Endodermal cell (in vitro differentiated cells): ENCODE measurements around the gene VDR. TPM values are rescaled to one million over a fixed set of nuclear protein-coding genes. Genes with fewer than 3 reads are reported as not detected.

Source experiments
- DNase-seq: peaks from one replicate; pipeline ENCODE4 v3.0.0-alpha.2; 2017
- H3K27ac ChIP-seq: 2 replicates; pipeline ENCODE4 v1.5.1; 2013; ENCODE audit warnings: mild to moderate bottlenecking, low read depth, low read length, moderate library complexity
- H3K27me3 ChIP-seq: 2 replicates; pipeline ENCODE4 v1.6.1; 2013; ENCODE audit warnings: mild to moderate bottlenecking, low read length, moderate library complexity; ENCODE audit not compliant: insufficient read depth, control insufficient read depth, poor library complexity, severe bottlenecking
- H3K36me3 ChIP-seq: 2 replicates; pipeline ENCODE4 v1.7.0; 2013; ENCODE audit warnings: mild to moderate bottlenecking, low read length, moderate library complexity; ENCODE audit not compliant: control insufficient read depth, insufficient read depth
- H3K4me1 ChIP-seq: one replicate; pipeline ENCODE4 v1.7.0; 2013; ENCODE audit warnings: low read length; ENCODE audit not compliant: control insufficient read depth, insufficient read depth
- H3K4me3 ChIP-seq: 2 replicates; pipeline ENCODE4 v1.5.1; 2013; ENCODE audit warnings: mild to moderate bottlenecking, low read length, moderate library complexity
- H3K9ac ChIP-seq: 2 replicates; pipeline ENCODE4 v1.6.1; 2013; ENCODE audit warnings: mild to moderate bottlenecking, low read length, moderate library complexity; ENCODE audit not compliant: poor library complexity, severe bottlenecking; ENCODE audit errors: extremely low read depth
- H3K9me3 ChIP-seq: 2 replicates; pipeline ENCODE4 v1.6.1; 2013; ENCODE audit warnings: mild to moderate bottlenecking, low read length, moderate library complexity; ENCODE audit not compliant: control insufficient read depth
- H3K27ac Mint-ChIP-seq: 2 replicates; pipeline ENCODE4 v1.8.0; 2020; ENCODE audit warnings: mixed read lengths
- H3K27me3 Mint-ChIP-seq: 2 replicates; pipeline ENCODE4 v1.8.0; 2021; ENCODE audit warnings: mild to moderate bottlenecking, mixed read lengths; ENCODE audit not compliant: insufficient read depth
- H3K36me3 Mint-ChIP-seq: 2 replicates; pipeline ENCODE4 v1.8.0; 2020; ENCODE audit warnings: low read depth, mixed read lengths
- H3K4me1 Mint-ChIP-seq: 2 replicates; pipeline ENCODE4 v1.8.0; 2020; ENCODE audit warnings: mixed read lengths
- H3K4me3 Mint-ChIP-seq: 2 replicates; pipeline ENCODE4 v1.8.0; 2020; ENCODE audit warnings: mild to moderate bottlenecking, moderate library complexity, mixed read lengths
- H3K9me3 Mint-ChIP-seq: 2 replicates; pipeline ENCODE4 v1.8.0; 2020; ENCODE audit warnings: mild to moderate bottlenecking, mixed read lengths
- whole genome bisulfite sequencing, 2 experiments: methylation state at CpG; one replicate each; pipeline versions ENCODE4 v1.1.5 to v1.1.7; 2013; ENCODE audit warnings: missing lambda C conversion rate in 2 of 2, mixed read lengths in 1 of 2; ENCODE audit not compliant: insufficient coverage in 1 of 2, insufficient read length in 1 of 2; 5-methylcytosine and 5-hydroxymethylcytosine counted together
- long read RNA-seq, 4 experiments: library from polyadenylated mRNA in 2 of 4; library from RNA in 1 of 4; library from capped mRNA in 1 of 4; stranded (forward) in 3 of 4; unstranded in 1 of 4; transcript quantifications; one replicate each; pipeline ENCODE4 v2.0.0, GENCODE V29; 2020 to 2021; ENCODE audit warnings: inconsistent platforms in 1 of 4
- polyA plus RNA-seq, 2 experiments: library from polyadenylated mRNA; stranded (reverse); fragments of 50-300 nt; gene quantifications; one replicate each; pipeline ENCODE4 v1.2.3, GENCODE V29; 2013
- total RNA-seq, 2 donors: library from RNA; stranded (reverse); fragmentation: NEBNext Ultra II Directional in 1 of 2; extraction: Animal tissue kit (Norgen Biotek cat#: 25700) in 1 of 2; gene quantifications; 2 replicates in 1 of 2; 3 replicates in 1 of 2; pipeline ENCODE4 v1.2.1, GENCODE V29; 2021
- TF ChIP-seq, protein P1 (sequence below): fragments of 200-600 bp; sonication (generic); conservative IDR thresholded peaks from 2 replicates; pipeline ENCODE4 v1.5.0; 2021; ENCODE audit warnings: antibody characterized with exemption, mild to moderate bottlenecking

Gene VDR
- under 1 TPM in 1 of 2 donors, not detected in 1; 0.04 TPM for total RNA-seq
- polyA plus RNA-seq (2013, experiment 1 of 2): not detected
- not detected for polyA plus RNA-seq (2013, experiment 2 of 2)
- long read RNA-seq, experiment 1: 0 reads
- long read RNA-seq, experiment 2: 0 reads
- long read RNA-seq, experiment 3: 0 reads
- long read RNA-seq, experiment 4: 0 reads

DNA sequence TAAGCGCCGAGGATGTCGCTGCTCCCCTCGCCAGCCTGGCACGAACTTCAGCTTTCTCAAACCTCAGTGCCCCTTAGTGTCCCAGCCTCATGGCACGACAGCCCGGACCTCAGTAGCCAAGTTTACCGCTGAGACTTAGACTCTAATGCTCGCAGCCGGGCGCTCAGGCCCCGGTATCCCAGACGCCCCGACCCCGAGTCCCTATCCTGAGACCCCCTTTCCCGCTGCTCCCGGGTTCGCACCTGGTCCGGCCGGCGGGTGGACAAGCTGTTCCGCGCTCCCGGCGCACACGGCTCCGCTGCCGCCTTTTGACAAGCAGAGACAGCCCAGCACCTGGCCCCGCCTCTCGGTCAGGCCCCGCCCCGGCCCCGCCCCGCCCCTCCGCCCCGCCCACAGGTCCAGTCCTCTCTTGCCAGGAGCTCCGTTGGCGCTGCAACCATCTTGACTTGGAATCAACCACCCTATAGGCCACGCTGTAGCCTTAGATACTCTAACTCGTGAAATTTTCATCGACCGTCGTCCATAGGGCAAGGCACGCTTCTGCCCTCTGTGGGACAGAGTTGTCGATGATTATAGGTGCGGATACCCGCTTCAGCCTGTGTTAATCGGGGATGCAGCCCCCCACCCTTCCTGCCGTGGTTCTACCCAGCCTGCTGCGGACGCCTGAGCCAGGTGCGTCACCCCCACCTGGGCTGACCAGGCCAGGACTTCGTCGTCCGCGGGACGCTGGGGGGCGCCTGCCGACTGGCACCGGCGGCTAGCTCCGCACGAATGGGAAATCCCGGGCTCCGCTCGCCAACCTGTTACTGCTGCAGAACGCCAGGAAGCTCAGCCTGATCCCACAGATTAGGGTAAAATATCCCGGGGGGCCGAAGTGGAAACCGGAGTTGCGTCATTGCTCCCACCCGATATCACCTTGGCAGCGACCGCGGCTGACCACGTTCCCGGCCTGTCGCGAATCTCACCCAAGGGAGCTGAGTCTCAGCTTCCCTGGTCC lies at the start of gene VDR:
VDR (minus strand) TSS at position 282 of the 997 bp plus-strand sequence. CDS start 25,881 bp downstream, outside the sequence.
- Mint-ChIP-seq H3K4me1 (peaks cover 7% of the 10 kb centered on the region), H3K9me3 (no peaks in the 10 kb centered on the region), H3K27ac (peak within 1 kb of the TSS; percentile 88), H3K36me3 (no peaks in the 10 kb centered on the region), H3K27me3 (peaks cover 95% of the 10 kb centered on the region), H3K4me3 (peak within 1 kb of the TSS; percentile 54)
- TF ChIP-seq, protein P1, sequence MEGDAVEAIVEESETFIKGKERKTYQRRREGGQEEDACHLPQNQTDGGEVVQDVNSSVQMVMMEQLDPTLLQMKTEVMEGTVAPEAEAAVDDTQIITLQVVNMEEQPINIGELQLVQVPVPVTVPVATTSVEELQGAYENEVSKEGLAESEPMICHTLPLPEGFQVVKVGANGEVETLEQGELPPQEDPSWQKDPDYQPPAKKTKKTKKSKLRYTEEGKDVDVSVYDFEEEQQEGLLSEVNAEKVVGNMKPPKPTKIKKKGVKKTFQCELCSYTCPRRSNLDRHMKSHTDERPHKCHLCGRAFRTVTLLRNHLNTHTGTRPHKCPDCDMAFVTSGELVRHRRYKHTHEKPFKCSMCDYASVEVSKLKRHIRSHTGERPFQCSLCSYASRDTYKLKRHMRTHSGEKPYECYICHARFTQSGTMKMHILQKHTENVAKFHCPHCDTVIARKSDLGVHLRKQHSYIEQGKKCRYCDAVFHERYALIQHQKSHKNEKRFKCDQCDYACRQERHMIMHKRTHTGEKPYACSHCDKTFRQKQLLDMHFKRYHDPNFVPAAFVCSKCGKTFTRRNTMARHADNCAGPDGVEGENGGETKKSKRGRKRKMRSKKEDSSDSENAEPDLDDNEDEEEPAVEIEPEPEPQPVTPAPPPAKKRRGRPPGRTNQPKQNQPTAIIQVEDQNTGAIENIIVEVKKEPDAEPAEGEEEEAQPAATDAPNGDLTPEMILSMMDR: peak; percentile 78
- WGBS, 2 experiments: 1 to 4% methylated on average over 19 to 79 of the region's 79 CpGs
- Histone ChIP-seq H3K27me3 (peaks cover 97% of the 10 kb centered on the region), H3K4me1 (no peaks in the 10 kb centered on the region), H3K9me3 (no peaks in the 10 kb centered on the region), H3K27ac (no peak within 1 kb of the TSS), H3K9ac (no peak within 1 kb of the TSS), H3K36me3 (no peaks in the 10 kb centered on the region), H3K4me3 (peak within 1 kb of the TSS; percentile 80)
- peak; percentile 100 for DNase-seq

GRCh38 chr12:47954058-47954457 lies 49.3 kb upstream of the VDR start:
- Histone ChIP-seq H3K27ac (no peak overlapping the region), H3K9me3 (peaks cover 10% of the 10 kb centered on the region), H3K4me3 (no peak overlapping the region), H3K4me1 (no peaks in the 10 kb centered on the region), H3K27me3 (peaks cover 27% of the 10 kb centered on the region), H3K9ac (no peak overlapping the region), H3K36me3 (no peaks in the 10 kb centered on the region)
- Mint-ChIP-seq H3K4me1 (no peaks in the 10 kb centered on the region), H3K4me3 (no peak overlapping the region), H3K27ac (no peak overlapping the region), H3K9me3 (peaks cover 23% of the 10 kb centered on the region), H3K36me3 (no peaks in the 10 kb centered on the region), H3K27me3 (peaks cover 57% of the 10 kb centered on the region)
- peak; percentile 86 for DNase-seq
- TF ChIP-seq, protein P1: no peak
- WGBS, 2 experiments: 94 to 95% methylated on average over 8 of the region's 8 CpGs

- H3K9ac ChIP-seq: no peak overlapping the region
- H3K4me1 ChIP-seq: no peaks in the 10 kb centered on the region
- H3K9me3 ChIP-seq: no peaks in the 10 kb centered on the region
- WGBS, 2 experiments: 82 to 91% methylated on average over 4 to 8 of the region's 8 CpGs
- no peak for DNase-seq
- Mint-ChIP-seq H3K36me3 (no peaks in the 10 kb centered on the region), H3K27ac (no peak overlapping the region), H3K4me1 (no peaks in the 10 kb centered on the region), H3K9me3 (no peaks in the 10 kb centered on the region), H3K4me3 (no peak overlapping the region), H3K27me3 (peaks cover 59% of the 10 kb centered on the region)
- no peaks in the 10 kb centered on the region for H3K36me3 ChIP-seq
- H3K27ac ChIP-seq: no peak overlapping the region
- H3K4me3 ChIP-seq: no peak overlapping the region
- TF ChIP-seq, protein P1: no peak
- H3K27me3 ChIP-seq: peaks cover 27% of the 10 kb centered on the region
These were observed 46.2 kb upstream of the VDR start for GRCh38 chr12:47950856-47951468.
